ENCODE measurements around the gene CYP2W1.
A peak's percentile ranks its signal among the peaks of the same experiment; 100 is the strongest.
"Not testable (repeated sequence)": the region's sequence is repeated elsewhere in the genome, so short reads cannot be mapped to it uniquely, and the experiment has no call there.

The CYP2W1 gene

GRCh38 chr7:1027242-1028043 lies 44.5 kb downstream of the CYP2W1 start:
- H3K4me1 Mint-ChIP-seq: peaks cover 51% of the 10 kb centered on the region
- DNase-seq (no peak), ATAC-seq (no peak)
- H3K4me3 Mint-ChIP-seq: peak overlapping the region; percentile 61 to 71
- no peaks in the 10 kb centered on the region for H3K27me3 Mint-ChIP-seq
- H3K27ac Mint-ChIP-seq: no peak overlapping the region
- H3K9me3 Mint-ChIP-seq: peaks cover 0 to 6% of the 10 kb centered on the region in 2 donors

GRCh38 chr7:1028044-1028770 lies 45.2 kb downstream of the CYP2W1 start:
- Mint-ChIP-seq H3K4me3 (peak overlapping the region; percentile 75 to 82), H3K27ac (peak overlapping the region; percentile 59 to 92), H3K4me1 (peaks cover 58% of the 10 kb centered on the region), H3K9me3 (no peaks in the 10 kb centered on the region), H3K27me3 (no peaks in the 10 kb centered on the region)
- peak; percentile 76 to 87 for DNase-seq
- peak; percentile 91 for ATAC-seq

- H3K4me1 Mint-ChIP-seq: peaks cover 62% of the 10 kb centered on the region
- peak; percentile 53 to 71 for DNase-seq
- peak; percentile 82 for ATAC-seq
- no peaks in the 10 kb centered on the region for H3K9me3 Mint-ChIP-seq
- H3K27ac Mint-ChIP-seq: peak overlapping the region; percentile 59 to 92
- no peaks in the 10 kb centered on the region for H3K27me3 Mint-ChIP-seq
- peak overlapping the region; percentile 75 to 82 for H3K4me3 Mint-ChIP-seq
Measured at GRCh38 chr7:1028775-1029636, 46.0 kb downstream of the CYP2W1 start.

- Mint-ChIP-seq H3K27ac (no peak overlapping the region), H3K27me3 (no peaks in the 10 kb centered on the region), H3K9me3 (no peaks in the 10 kb centered on the region), H3K4me1 (peaks cover 61% of the 10 kb centered on the region), H3K4me3 (peak overlapping the region in 1 of 2 donors; percentile 75)
- DNase-seq (no peak), ATAC-seq (no peak)
Measured at GRCh38 chr7:1029637-1030443, 46.9 kb downstream of the CYP2W1 start.

GRCh38 chr7:1030444-1031070 lies 47.6 kb downstream of the CYP2W1 start:
- Mint-ChIP-seq H3K27me3 (no peaks in the 10 kb centered on the region), H3K27ac (no peak overlapping the region), H3K4me1 (peaks cover 61% of the 10 kb centered on the region), H3K9me3 (no peaks in the 10 kb centered on the region), H3K4me3 (no peak overlapping the region)
- ATAC-seq: no peak
- DNase-seq: no peak

GRCh38 chr7:1031716-1032455 lies 48.9 kb downstream of the CYP2W1 start:
- no peak for DNase-seq
- no peak for ATAC-seq
- no peaks in the 10 kb centered on the region for H3K27me3 Mint-ChIP-seq
- H3K27ac Mint-ChIP-seq: no peak overlapping the region
- H3K9me3 Mint-ChIP-seq: no peaks in the 10 kb centered on the region
- H3K4me1 Mint-ChIP-seq: peaks cover 50% of the 10 kb centered on the region
- no peak overlapping the region for H3K4me3 Mint-ChIP-seq

GRCh38 chr7:1032536-1033181 lies 49.7 kb downstream of the CYP2W1 start:
- Mint-ChIP-seq H3K27ac (peak overlapping the region; percentile 2 to 31), H3K4me3 (no peak overlapping the region), H3K4me1 (peaks cover 43% of the 10 kb centered on the region)

GRCh38 chr7:1033546-1034145 lies 50.7 kb downstream of the CYP2W1 start:
- H3K4me3 Mint-ChIP-seq: no peak overlapping the region
- peak overlapping the region in 1 of 2 donors; percentile 80 for H3K27ac Mint-ChIP-seq
- ATAC-seq: no peak
- no peaks in the 10 kb centered on the region for H3K9me3 Mint-ChIP-seq
- no peaks in the 10 kb centered on the region for H3K27me3 Mint-ChIP-seq
- DNase-seq: no peak
- peaks cover 42% of the 10 kb centered on the region for H3K4me1 Mint-ChIP-seq

More at GRCh38 chr7:1032536-1033181, 49.7 kb downstream of the CYP2W1 start:
- H3K9me3 Mint-ChIP-seq: no peaks in the 10 kb centered on the region
- no peak for ATAC-seq
- no peak for DNase-seq
- H3K27me3 Mint-ChIP-seq: no peaks in the 10 kb centered on the region

GRCh38 chr7:1034769-1035168 lies 51.8 kb downstream of the CYP2W1 start:
- H3K9me3 Mint-ChIP-seq, H3K4me3 Mint-ChIP-seq, H3K27me3 Mint-ChIP-seq, DNase-seq, H3K27ac Mint-ChIP-seq, ATAC-seq: not testable (repeated sequence)
- peaks cover 31% of the 10 kb centered on the region for H3K4me1 Mint-ChIP-seq

- H3K27me3 Mint-ChIP-seq, H3K4me3 Mint-ChIP-seq, H3K9me3 Mint-ChIP-seq, H3K27ac Mint-ChIP-seq, ATAC-seq, DNase-seq: not testable (repeated sequence)
- peaks cover 17% of the 10 kb centered on the region for H3K4me1 Mint-ChIP-seq
Measured at GRCh38 chr7:1036164-1036928, 53.4 kb downstream of the CYP2W1 start.
